HG02938 (cell line): ENCODE results near the gene PDPK1.
"Not testable (repeated sequence)": the region's sequence is repeated elsewhere in the genome, so short reads cannot be mapped to it uniquely, and the experiment has no call there.

Experiments used
- ATAC-seq: cut with Tn5 transposase; IDR thresholded peaks from one replicate; pipeline ENCODE4 v1.9.1; 2021; ENCODE audit warnings: mild to moderate bottlenecking, moderate library complexity; ENCODE audit not compliant: unreplicated experiment

PDPK1 gene

DNA sequence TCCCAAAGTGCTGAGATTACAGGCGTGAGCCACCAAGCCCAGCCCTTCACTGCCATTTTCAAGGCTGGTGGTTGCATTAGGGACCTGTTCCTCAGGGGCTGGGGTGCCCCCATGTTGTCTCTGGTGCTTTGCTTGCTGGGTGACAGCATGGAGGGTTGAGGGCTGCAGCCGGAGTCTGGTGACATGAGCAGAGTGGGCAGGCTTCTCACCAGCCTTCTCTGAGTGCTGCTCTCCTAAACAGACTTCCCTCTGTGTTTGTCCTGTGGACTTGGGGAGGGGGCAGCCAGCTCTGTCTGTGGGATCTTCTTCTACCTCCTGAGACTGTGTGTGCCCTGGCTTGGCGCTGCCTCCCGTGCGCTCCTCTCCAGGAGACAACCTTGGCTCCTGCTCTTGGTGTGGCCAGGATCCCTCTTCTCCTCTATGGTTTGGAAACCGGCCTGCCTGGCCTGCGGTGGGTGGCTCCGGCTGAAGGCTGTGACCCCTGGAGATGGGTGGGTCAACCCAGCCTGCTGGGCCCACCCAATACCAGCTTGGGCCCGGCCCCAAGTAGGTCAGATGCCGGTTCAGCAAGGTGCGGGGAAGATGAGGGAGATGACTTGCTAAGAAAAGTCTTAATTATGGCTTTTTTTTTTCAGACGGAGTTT, 72.1 kb downstream of the PDPK1 start:
- no peak for ATAC-seq

DNA sequence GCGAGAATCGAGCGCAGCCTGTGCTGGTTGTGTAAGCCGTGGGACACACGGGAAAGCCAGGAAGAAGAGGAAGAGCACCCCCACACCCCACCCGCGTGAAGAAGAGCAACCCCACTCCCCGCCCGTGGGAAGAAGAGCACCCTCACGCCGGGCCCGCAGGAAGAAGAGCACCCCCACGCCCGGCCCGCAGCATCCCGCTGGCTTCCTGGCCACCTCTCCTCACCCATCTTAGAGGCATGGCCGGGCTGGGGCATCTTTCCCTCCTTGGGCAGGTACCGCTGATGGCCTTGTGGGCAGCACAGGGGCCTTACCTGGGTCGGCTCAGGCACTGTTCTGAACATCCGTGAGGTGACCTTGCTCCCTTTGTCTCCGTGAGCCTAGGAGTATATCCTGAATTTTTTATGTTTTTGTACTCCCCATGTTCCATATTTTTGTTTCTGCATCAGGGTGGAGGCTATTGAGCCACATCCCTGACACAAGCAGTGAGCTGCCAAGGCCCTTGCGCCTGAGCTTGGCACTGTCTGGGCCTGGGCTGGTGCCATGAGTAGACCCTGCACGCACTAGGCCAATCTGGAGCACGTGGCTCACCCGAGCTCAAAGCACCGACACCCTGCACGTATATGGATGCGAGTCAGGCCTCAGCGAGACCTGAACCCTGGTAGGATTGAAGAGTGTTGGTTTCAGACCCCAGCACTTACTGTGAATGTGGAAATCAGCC, 73.1 kb downstream of the PDPK1 start:
- ATAC-seq, result no peak

DNA sequence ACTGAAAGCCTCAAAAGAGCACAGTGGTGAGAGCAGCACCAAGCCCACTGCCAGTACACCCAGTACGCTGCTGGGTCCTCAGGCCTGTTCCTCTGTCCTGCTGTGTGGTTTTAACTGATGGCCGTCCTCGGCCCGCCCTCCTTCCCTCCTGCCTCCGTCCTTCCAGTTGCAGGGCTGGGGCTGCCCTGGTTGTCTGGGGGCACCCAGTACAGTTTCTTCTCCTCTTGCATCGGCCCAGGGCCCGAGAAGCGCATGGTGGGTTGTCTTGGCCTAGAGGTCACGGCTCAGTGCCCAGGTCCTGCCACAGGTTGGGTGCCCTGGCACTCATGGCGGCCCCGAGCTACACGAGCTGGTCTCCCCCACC, 73.7 kb downstream of the PDPK1 start:
- ATAC-seq, result no peak

DNA sequence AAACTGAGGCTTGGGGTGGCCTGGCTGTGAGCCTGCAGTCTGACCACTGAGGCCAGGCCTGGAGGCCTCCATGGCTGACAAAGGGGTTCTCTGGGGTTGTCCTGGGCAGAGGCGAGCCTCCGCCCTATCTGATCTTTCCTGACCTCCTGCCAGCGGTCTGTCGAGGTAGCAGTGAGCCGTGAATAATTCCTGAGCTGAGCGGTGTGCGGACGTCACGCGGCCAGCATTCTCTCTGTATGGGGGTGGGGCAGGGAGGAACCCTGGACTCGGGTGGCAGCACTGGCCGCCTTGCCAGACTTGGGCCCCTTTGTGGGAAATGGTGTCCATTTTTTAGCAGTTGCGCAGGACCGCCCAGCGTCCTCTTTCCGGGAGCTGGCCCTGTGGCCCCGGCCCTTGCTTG, 74.1 kb downstream of the PDPK1 start:
- not testable (repeated sequence) for ATAC-seq

DNA sequence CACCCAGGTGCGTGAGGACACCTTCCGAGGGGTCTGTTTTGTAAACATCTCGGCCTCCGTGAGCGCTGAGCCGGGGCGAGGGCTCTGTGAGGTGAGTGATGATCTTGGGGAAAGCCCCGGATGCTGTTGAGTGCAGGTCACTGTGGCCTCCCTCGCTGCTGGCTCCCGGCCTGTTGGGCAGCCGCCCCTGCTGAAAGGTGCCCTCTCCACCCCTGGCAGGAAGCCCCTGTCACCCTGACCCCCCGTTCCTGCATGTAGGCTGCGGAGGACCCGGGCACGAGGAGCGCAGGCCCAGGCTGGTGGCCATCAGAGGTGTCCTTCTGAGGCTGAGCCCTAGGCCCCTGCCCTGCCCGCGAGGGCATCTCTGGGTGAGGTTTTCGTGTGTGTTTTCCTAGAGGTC, 75.4 kb downstream of the PDPK1 start:
- ATAC-seq, result not testable (repeated sequence)

DNA sequence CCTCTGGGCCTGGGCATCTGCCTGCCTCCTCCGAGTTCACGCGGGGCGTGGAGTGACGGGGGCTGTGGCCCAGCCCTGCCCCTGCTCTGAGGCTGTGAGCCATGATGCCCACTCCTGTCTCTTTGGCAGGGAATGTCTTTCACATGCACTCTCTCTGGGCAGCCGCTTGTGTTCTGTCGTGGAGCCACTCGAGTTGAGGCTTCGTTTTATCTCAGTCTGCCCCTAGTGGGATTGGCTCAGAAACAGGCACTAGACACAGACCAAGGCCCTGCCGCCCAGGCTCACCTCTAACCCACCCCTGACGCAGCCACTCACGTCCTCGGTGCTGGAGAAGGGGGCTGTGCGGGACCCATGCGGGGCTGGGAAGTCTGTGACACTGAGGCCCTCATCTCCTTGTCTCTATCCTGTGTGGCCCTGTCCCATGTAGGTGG, 77.0 kb downstream of the PDPK1 start:
- ATAC-seq, result no peak

DNA sequence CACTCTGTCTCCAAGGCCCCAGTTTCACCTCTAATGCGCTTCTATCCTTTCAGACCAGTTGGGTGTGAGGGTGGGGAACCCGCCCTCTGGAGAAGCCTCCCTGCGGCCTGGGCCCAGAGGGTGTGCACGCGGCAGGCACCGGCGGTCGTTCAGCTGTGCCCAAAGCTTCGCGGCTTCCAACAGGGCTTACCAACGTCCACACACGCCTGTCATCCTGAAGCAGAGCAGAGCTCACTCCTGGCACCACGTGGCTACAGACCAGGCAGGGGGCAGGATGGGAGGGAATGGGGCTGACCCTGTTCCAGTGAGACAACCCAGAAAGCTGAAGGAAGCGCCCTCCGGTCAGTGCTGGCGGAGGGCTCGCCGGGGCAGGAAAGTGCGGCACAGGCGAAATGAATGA, 81.1 kb downstream of the PDPK1 start:
- ATAC-seq, result not testable (repeated sequence)

DNA sequence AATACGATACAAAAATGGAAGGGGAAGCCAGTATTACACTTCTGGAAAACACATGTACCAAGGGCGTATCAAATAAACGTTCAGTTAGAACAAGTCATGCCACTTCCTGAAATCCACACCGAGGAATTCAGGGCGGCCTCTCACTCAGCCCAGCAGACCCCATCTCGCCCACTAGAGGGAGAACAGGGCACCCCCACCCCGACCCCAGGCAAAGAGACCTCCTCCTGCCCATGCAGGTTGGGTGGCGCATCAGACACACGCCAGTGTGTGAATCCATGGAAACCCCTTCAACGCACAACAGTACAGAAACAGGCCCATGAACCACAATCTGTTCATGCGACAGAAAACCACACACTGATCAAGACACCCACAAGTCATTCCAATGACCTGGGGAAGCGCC, 81.8 kb downstream of the PDPK1 start:
- not testable (repeated sequence) for ATAC-seq

DNA sequence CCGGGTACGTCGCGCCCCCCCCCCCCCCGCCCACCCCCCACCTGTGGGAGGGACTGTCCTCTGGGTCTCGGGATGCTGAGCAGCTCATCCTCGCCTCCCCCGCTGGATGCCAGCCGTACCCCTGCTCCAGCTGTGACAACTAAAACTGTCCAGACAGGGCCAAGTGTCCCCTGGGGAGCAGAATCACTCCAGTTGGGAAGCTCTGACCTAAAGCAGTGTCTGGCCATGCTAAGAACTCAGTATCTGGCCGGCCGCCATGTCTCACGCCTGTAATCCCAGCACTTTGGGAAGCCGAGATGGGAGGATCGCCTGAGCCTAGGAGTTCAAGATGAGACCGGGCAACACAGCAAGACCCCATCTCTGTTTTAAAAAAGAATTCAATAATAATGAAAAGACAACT, 83.0 kb downstream of the PDPK1 start:
- not testable (repeated sequence) for ATAC-seq

DNA sequence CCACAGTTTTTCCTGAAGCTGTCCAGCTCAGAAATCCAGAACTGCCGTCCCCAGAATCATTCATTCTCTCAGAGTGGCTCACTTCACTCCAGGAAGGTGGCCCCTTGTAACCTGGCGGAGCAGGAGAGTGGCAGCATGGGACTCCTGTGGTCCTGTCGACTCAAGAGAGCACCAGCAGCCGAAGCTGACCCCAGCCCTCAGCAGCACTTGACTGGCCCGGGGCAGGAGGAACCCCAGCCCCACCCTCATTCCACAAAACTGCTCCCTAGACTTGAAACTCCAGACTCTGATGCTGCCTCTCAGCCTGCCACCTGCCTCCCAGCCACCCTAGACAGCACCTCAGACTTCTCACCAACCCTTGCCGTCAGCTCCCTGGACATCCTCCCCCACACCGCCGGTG, 83.6 kb downstream of the PDPK1 start:
- not testable (repeated sequence) for ATAC-seq

DNA sequence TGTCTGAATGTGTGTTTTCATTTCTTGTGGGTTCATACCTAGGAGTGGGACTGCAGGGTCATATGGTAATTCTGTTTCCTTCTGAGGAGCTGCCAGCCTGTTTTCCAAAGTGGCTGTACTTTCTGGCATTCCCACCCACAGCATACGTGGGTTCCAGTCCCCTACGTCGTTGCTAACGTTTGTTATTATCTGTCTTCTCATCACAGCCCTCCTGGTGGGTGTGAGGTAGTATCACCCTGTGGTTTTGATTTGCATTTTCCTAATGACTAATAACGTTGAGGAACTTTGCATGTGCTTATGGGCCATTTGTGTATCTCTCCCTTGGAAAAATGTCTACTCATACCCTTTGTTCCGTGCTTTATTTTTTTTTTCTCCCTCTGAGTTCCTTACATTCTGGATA, 89.3 kb downstream of the PDPK1 start:
- ATAC-seq, result not testable (repeated sequence)

DNA sequence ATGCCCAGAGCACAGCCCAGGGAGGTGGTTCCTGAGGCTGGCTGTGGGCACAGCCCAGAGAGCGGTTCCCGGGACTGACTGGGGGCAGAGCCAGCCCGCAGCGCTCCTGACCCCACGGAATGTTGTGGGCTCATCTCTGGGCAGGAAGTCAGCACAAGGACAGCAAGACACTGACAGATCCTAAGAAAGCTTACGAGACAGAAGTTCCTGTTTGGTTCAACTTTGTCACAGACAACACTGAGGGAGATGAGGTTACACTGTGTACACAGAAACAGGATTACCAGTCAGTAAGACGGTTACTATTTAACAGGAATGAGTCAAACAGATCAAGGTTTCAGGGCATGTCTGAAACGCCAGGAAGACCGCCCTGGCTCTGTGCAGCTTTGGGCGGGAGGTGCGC, 93.4 kb downstream of the PDPK1 start:
- not testable (repeated sequence) for ATAC-seq

DNA sequence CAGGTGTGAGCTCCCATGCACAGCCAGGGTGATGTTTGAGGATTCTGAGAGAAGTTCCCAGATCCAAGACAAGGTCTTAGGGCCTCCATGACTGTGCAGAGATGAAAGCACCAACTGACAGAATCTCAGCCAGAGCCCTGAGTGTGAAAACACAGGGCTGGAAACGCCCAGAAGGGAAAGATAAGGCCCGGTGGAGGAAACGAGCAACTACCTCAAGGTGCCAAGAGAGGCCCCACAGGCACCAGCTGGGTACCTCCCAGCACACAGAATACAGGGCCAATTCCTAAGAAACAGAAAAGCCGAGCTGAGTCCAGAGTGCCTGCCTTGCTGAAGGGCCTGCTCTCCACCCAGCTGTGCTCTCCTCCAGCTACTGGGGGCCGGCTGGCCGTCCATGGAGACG, 94.5 kb downstream of the PDPK1 start:
- ATAC-seq, result not testable (repeated sequence)

DNA sequence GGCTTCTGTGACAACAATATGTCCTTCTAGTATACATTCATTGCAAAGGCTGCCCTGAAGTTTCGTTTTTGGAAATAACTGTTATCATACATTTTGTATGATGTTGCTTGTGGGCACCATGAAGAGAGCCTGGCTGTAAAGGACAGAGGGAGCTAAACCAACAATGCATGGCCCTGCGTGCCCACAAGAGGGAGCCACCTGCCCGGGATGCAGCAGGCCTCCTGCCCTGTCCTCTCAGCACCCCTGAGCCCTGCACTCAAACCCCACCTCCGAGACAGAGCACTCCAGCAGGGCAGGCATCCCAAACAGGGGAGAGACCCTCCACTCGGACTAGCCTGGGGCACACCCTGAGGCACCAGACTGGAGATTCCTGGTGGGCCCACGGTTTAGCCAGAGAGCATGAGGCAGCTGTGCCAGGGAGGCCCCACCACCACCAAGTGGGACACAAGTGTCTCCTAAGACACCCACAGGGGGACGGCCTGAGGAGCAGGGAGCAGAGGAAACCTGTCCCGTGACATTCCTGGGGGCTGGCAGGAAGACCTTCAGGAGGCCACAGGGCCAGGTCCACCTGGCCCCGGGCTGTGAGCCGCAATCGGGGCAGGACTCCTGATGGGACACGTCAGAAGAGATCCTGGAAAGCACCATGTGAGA, 101.4 kb downstream of the PDPK1 start:
- not testable (repeated sequence) for ATAC-seq

DNA sequence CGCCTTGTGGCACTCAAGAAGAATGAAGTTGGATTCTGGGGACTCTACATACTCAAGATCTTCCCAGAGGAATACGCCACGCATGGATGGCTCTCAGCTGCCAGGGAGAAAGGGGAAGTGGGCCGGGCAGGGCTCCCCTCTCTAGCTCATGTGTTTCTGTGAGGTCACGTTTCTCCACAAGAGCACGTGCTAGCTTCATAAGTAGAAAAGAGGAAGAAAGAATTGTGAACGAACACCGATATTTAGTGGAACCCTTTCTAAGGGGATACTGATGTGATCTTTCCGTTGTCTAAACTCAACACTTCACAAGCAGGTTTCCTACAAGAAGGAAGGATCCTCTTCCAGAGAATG, 101.9 kb downstream of the PDPK1 start:
- ATAC-seq, result not testable (repeated sequence)

DNA sequence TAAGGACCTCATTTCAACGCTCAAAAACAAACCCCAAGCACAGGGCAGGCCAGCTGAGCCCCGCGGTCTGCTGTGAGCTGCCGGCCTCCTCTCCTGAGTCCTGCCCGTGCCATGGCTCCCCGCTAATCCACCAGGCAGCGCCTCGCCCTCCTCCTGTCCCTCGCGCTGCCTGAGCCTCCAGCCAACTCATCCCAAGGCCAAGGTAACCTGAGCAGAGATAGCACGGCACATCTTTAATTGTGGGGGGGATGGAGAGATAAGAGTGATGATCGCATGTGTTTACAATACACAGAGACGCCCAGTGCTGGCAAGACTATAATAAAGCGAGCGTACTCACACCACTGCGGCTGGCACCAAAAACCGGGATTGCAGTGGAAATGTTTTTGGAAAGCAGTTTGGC, 104.7 kb downstream of the PDPK1 start:
- ATAC-seq, result not testable (repeated sequence)

DNA sequence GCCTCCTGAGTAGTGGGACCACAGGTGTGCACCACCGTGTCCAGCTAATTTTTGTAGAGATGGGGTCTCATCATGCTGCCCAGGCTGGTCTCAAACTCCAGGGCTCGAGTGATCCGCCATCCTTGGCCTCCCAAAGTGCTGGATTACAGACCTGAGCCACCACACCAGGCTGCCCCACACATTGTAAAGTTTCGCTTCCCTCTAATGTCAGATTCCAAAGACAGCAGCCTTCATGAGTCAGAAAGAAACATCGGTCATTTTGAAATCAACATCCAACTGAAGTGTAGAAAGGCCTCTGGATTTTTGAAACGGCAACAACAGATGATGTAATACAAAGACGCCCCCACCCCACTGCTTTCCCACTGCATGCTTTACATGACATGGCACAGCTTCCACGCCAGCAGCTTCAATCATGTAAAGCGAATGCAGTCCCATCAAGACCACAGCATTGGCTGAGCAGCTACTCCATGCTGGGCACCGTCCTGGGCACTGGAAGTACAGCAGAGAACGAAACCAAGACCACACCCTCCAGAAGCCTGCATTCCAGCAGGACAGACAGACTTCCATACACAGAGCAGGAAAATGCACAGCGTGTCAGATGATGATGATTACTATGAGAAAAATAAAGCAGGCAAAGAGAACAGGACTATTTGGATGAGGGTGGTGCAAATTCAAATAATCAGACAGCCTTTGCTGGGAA, 107.1 kb downstream of the PDPK1 start:
- ATAC-seq, result not testable (repeated sequence)

DNA sequence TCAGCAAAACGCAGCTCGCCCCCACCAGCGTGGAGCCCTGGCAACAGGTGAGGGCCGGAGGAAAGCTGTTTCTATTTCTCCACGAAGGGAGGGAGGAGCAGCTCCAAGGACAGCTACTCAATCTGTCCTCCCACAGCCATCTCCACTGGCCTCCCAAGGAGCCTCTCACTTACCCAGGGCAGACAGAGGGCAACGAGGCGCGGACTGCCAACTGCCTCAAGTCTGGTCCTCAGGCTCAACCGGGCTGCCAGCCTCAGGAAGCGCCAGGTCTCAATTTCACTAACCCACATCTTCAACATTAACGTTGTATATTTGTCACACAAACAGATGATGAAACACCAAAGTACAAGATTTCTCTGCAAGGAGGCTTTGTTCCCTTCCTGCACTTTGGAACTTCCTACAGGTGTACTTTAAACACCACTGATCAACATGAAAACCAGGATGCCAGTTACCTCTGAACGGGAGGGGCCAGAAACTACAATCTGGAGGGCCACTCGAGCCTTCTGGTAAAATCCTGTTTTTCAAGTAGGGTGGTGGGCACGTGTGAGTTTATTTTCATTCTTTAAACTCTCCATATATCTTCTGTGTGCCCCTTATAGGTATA, 113.5 kb downstream of the PDPK1 start:
- not testable (repeated sequence) for ATAC-seq
